DOHH2 (cell line): ENCODE measurements around the gene PPP2R2C.

Experiments
- EZH2phosphoT487 ChIP-seq: fragments of 200-600 bp; sonication (generic); IDR thresholded peaks from 2 replicates; pipeline ENCODE4 v1.6.1; 2017; ENCODE audit warnings: borderline replicate concordance, mild to moderate bottlenecking, antibody characterized with exemption, low read length, moderate library complexity, mixed read lengths
- TF ChIP-seq, protein P1 (sequence below): fragments of 200-600 bp; sonication (generic); IDR thresholded peaks from one replicate; pipeline ENCODE4 v1.5.1; 2014; ENCODE audit warnings: antibody characterized with exemption, mild to moderate bottlenecking, low read depth, low read length; ENCODE audit not compliant: poor library complexity, severe bottlenecking

DNA sequence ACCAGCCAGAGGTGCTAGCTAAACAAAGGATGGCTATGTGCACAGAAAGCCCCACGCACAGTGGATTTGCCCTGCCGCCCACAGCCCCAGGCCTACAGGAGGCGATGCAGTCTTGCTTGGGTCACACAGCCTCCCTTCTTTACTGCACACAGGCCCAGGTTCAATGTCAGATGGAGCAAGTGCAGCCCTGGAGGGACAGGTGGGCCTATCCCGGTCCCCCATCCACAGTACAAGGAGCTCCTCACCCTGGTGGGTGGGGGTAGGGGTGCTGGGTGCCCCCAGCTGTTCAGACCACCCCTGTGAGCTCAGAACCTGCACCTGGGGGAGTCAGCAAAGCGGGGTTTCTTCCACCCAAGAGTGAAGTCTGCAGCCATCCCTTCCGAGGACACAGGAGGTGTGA is 114.9 kb downstream of the PPP2R2C start:
- TF ChIP-seq, protein P1, sequence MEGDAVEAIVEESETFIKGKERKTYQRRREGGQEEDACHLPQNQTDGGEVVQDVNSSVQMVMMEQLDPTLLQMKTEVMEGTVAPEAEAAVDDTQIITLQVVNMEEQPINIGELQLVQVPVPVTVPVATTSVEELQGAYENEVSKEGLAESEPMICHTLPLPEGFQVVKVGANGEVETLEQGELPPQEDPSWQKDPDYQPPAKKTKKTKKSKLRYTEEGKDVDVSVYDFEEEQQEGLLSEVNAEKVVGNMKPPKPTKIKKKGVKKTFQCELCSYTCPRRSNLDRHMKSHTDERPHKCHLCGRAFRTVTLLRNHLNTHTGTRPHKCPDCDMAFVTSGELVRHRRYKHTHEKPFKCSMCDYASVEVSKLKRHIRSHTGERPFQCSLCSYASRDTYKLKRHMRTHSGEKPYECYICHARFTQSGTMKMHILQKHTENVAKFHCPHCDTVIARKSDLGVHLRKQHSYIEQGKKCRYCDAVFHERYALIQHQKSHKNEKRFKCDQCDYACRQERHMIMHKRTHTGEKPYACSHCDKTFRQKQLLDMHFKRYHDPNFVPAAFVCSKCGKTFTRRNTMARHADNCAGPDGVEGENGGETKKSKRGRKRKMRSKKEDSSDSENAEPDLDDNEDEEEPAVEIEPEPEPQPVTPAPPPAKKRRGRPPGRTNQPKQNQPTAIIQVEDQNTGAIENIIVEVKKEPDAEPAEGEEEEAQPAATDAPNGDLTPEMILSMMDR: no peak
- TF ChIP-seq EZH2phosphoT487: no peak
